ENCODE data around the gene MXD4.

MXD4 gene

DNA sequence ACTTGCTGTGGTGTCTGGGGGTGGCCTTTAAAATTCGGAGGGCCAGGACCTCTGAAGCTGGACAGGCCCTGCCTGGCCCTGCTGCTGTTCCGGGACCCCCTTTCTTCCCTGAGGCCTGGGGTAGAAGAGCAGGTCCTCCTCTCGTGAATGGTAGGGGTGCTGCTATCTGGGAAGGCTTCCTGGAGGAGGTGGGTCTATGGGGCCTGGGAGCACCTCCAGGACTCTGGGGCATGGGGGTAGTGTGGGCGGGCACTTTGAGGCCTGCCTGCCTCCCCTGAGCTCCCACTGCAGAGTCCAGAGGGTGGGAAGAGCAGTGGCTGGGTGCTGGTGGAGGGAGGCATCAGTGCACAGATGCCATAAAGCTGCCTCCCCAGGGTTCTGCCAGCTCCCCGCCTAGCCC is 4.9 kb upstream of the MXD4 start:
- no peak for TF ChIP-seq CTCF (conservative IDR thresholded peaks at IDR 0.05; ENCODE audit: low read depth, low read length)
- no peak overlapping the region for H3K4me3 ChIP-seq (ENCODE audit: low read depth, low read length)
- no peak for DNase-seq (ENCODE audit: low read depth)

- no peak for TF ChIP-seq CTCF (conservative IDR thresholded peaks at IDR 0.05; ENCODE audit: low read depth, low read length)
- peak; percentile 52 for DNase-seq (ENCODE audit: low read depth)
- H3K4me3 ChIP-seq (ENCODE audit: low read depth, low read length): no peak overlapping the region
Observed at GRCh38 chr4:2266181-2266580, 4.3 kb upstream of the MXD4 start.

- no peak overlapping the region for H3K4me3 ChIP-seq (ENCODE audit: low read depth, low read length)
- TF ChIP-seq CTCF (conservative IDR thresholded peaks at IDR 0.05; ENCODE audit: low read depth, low read length): peak; percentile 25
- DNase-seq (ENCODE audit: low read depth): no peak
Observed at GRCh38 chr4:2265113-2266110, 3.5 kb upstream of the MXD4 start.

DNA sequence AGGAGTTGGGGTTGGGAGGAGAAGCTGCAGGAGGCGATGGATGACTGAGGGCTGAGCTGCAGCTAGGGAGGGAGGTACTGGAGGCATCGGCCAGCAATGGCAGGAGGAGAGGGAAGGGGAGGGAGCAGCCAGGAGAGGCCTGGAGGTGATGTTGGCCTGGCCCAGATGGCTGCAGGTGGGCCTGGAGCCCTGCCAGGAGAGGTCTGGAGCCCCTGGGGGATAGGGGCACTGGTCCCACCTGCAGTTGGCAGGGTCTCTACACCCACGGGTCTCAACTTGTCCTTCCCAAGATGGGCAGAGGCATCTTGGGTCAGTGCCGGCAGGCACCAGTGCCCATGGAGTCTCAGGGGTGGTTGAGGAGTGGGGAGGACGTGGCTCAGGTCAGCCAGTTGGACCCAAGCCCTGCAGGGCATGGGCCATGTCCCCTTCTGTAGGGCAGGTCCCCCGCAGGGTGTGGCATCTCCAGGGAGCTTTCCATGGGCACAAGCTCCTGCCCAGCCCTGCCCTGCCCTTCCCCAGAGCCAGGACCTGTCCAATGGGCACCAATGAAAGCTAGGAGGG is 2.7 kb upstream of the MXD4 start:
- DNase-seq (ENCODE audit: low read depth): no peak
- H3K4me3 ChIP-seq (ENCODE audit: low read depth, low read length): no peak overlapping the region
- no peak for TF ChIP-seq CTCF (conservative IDR thresholded peaks at IDR 0.05; ENCODE audit: low read depth, low read length)

GRCh38 chr4:2263926-2264321 is 2.0 kb upstream of the MXD4 start:
- H3K4me3 ChIP-seq (ENCODE audit: low read depth, low read length): no peak overlapping the region
- TF ChIP-seq CTCF (conservative IDR thresholded peaks at IDR 0.05; ENCODE audit: low read depth, low read length): no peak
- no peak for DNase-seq (ENCODE audit: low read depth)

DNA sequence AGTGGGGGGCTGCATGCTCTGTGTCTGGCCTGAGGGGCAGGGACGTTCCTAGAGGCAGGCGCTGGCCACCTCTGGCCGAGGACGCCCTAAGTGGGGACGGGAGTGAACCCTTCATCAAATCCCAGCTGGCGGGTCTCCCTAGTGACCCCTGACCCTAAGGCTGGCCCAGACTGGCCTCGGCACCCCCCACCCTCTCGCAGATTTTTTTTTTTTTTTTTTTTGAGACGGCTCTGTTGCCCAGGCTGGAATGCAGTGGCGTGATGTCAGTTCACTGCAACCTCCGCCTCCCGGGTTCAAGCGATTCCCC is 988 bp upstream of the MXD4 start:
- no peak for TF ChIP-seq CTCF (conservative IDR thresholded peaks at IDR 0.05; ENCODE audit: low read depth, low read length)
- no peak for DNase-seq (ENCODE audit: low read depth)
- peak overlapping the region; percentile 65 for H3K4me3 ChIP-seq (ENCODE audit: low read depth, low read length)
